ENCODE results near the gene SHC4.
"Not testable (repeated sequence)": the region's sequence is repeated elsewhere in the genome, so short reads cannot be mapped to it uniquely, and the experiment has no call there.

- not testable (repeated sequence) for TF ChIP-seq CTCF (conservative IDR thresholded peaks at IDR 0.05 in 1 of 2, IDR thresholded peaks at IDR 0.05 in 1 of 2; ENCODE audit: extremely low read depth in 1 of 2, insufficient read depth in 1 of 2, low read depth in 1 of 2, low read length in 2 of 2); EZH2 (IDR thresholded peaks at IDR 0.05; ENCODE audit: borderline replicate concordance, low read length)
Observed at GRCh38 chr15:48910554-48910953, 53.2 kb downstream of the SHC4 start.
